HCT116 (cell line): Measurements from ENCODE around the gene DNAJC8. TPM values are rescaled to one million over a fixed set of nuclear protein-coding genes. Genes with fewer than 3 reads are reported as not detected.

Source experiments
- ATAC-seq: fragments of 200-7000 bp; cut with Tn5 transposase; 2 replicates; pipeline ENCODE4 v1.9.1; 2020; ENCODE audit warnings: mild to moderate bottlenecking, moderate library complexity
- BruUV-seq: library from RNA; stranded (reverse); fragments of 400-500 nt; replicated peaks from 2 replicates; lab custom pipeline; 2021; lab: Mats Ljungman, UMichigan
- CTCF ChIA-PET: fragments of 300-600 bp; sonication (Branson Sonifier 250); formaldehyde crosslinking; loops from one replicate; lab custom pipeline; 2021; ENCODE audit warnings: antibody characterized with exemption; lab: Charles Lee
- POLR2A ChIA-PET: fragments of 300-600, 350-600 bp; sonication (Branson Sonifier 250); formaldehyde crosslinking; loops from one replicate; lab custom pipeline; 2021; ENCODE audit warnings: antibody characterized with exemption; lab: Charles Lee
- RAD21 ChIA-PET, 2 experiments: fragments of 300-600 bp; sonication (Branson Sonifier 250); formaldehyde crosslinking; loops; one replicate each; lab custom pipeline; 2023; ENCODE audit warnings: low total read pairs in 2 of 2; ENCODE audit not compliant: uncharacterized antibody in 2 of 2, unreplicated experiment in 2 of 2, low non-redundant PET in 1 of 2; lab: Charles Lee
- DNase-seq: peaks from one replicate; pipeline ENCODE4 v3.0.0-alpha.2; 2010; ENCODE audit warnings: low read depth, low spot score
- H2AFZ ChIP-seq: fragments of 200-600 bp; shearing (Covaris generic), sonication (generic); 2 replicates; pipeline ENCODE4 v1.6.1; 2017; ENCODE audit warnings: low read depth, mixed run types, mixed read lengths, antibody characterized with exemption, low read length; ENCODE audit not compliant: poor library complexity, severe bottlenecking
- H3K27ac ChIP-seq: 2 replicates; pipeline ENCODE4 v1.5.1; 2012; ENCODE audit warnings: low read depth, low read length
- H3K27me3 ChIP-seq: fragments of 200-600 bp; sonication (generic); 2 replicates; pipeline ENCODE4 v1.6.1; 2016; ENCODE audit warnings: mixed run types, low read length, mixed read lengths; ENCODE audit not compliant: insufficient read depth
- H3K36me3 ChIP-seq, 2 experiments: fragments of 200-500 bp in 1 of 2; fragments of 200-600 bp in 1 of 2; sonication (Bioruptor generic) in 1 of 2; sonication (generic) in 1 of 2; 2 replicates each; pipeline versions ENCODE4 v1.5.1 to v1.6.1; 2014 to 2016; ENCODE audit warnings: low read length in 2 of 2, inconsistent platforms in 1 of 2, mixed read lengths in 1 of 2, mixed run types in 1 of 2; ENCODE audit not compliant: insufficient read depth in 2 of 2, control insufficient read depth in 1 of 2
- H3K4me1 ChIP-seq, 2 experiments: fragments of 200-600 bp in 1 of 2; sonication (generic) in 1 of 2; 2 replicates each; pipeline versions ENCODE4 v1.5.1 to v1.6.1; 2012 to 2017; ENCODE audit warnings: low read length in 2 of 2, inconsistent platforms in 1 of 2, mild to moderate bottlenecking in 1 of 2, mixed read lengths in 1 of 2, mixed run types in 1 of 2, moderate library complexity in 1 of 2; ENCODE audit not compliant: insufficient read depth in 2 of 2, control insufficient read depth in 1 of 2
- H3K4me2 ChIP-seq: fragments of 200-600 bp; sonication (generic); 2 replicates; pipeline ENCODE4 v1.6.1; 2017; ENCODE audit warnings: mixed run types, low read length, mixed read lengths
- H3K4me3 ChIP-seq, 2 experiments: fragments of 200-600 bp in 1 of 2; sonication (generic) in 1 of 2; replicated peaks in 1 of 2; 2 replicates each; pipeline ENCODE4 v1.5.1; 2011 to 2016; ENCODE audit warnings: low read length in 2 of 2, control low read depth in 1 of 2, low read depth in 1 of 2, mild to moderate bottlenecking in 1 of 2, mixed read lengths in 1 of 2, mixed run types in 1 of 2
- H3K79me2 ChIP-seq: fragments of 200-600 bp; sonication (generic); 2 replicates; pipeline ENCODE4 v1.6.1; 2017; ENCODE audit warnings: mild to moderate bottlenecking, mixed run types, low read length, moderate library complexity, mixed read lengths; ENCODE audit not compliant: insufficient read depth
- H3K9ac ChIP-seq: fragments of 200-600 bp; sonication (generic); 2 replicates; pipeline ENCODE4 v1.6.1; 2016; ENCODE audit warnings: low read length, mixed read lengths
- H3K9me2 ChIP-seq: fragments of 200-600 bp; sonication (generic), shearing (Covaris generic); 2 replicates; pipeline ENCODE4 v1.6.1; 2017; ENCODE audit warnings: mixed run types, mild to moderate bottlenecking, moderate library complexity; ENCODE audit not compliant: insufficient read depth
- H3K9me3 ChIP-seq, 2 experiments: fragments of 200-500 bp in 1 of 2; fragments of 200-600 bp in 1 of 2; sonication (Bioruptor generic) in 1 of 2; sonication (generic) in 1 of 2; 2 replicates each; pipeline ENCODE4 v1.6.1; 2014 to 2017; ENCODE audit warnings: low read length in 2 of 2, mixed read lengths in 2 of 2, inconsistent platforms in 1 of 2, low read depth in 1 of 2, mild to moderate bottlenecking in 1 of 2, mixed run types in 1 of 2, moderate library complexity in 1 of 2; ENCODE audit not compliant: control insufficient read depth in 1 of 2, insufficient read depth in 1 of 2
- H4K20me1 ChIP-seq: fragments of 200-600 bp; sonication (generic), shearing (Covaris generic); 2 replicates; pipeline ENCODE4 v1.6.1; 2017; ENCODE audit warnings: mixed run types, mild to moderate bottlenecking, moderate library complexity; ENCODE audit not compliant: insufficient read depth
- ATF3 ChIP-seq: IDR thresholded peaks from 2 replicates; pipeline ENCODE4 v1.6.1; 2012
- CBX3 ChIP-seq: IDR thresholded peaks from 2 replicates; pipeline ENCODE4 v1.6.1; 2012; ENCODE audit warnings: low read depth
- CEBPB ChIP-seq: IDR thresholded peaks from 2 replicates; pipeline ENCODE4 v1.6.1; 2012; ENCODE audit warnings: low read depth
- EGR1 ChIP-seq: IDR thresholded peaks from 2 replicates; pipeline ENCODE4 v1.6.1; 2012; ENCODE audit warnings: low read depth
- ELF1 ChIP-seq: IDR thresholded peaks from 2 replicates; pipeline ENCODE4 v1.6.1; 2012; ENCODE audit warnings: low read depth, borderline replicate concordance
- EZH2 ChIP-seq: fragments of 200-600 bp; sonication (generic); IDR thresholded peaks from 2 replicates; pipeline ENCODE4 v1.6.1; 2017; ENCODE audit warnings: antibody characterized with exemption, mixed run types
- EZH2phosphoT487 ChIP-seq: fragments of 200-600 bp; IDR thresholded peaks from 2 replicates; pipeline ENCODE4 v1.6.1; 2018; ENCODE audit warnings: antibody characterized with exemption, borderline replicate concordance
- JUND ChIP-seq: IDR thresholded peaks from 2 replicates; pipeline ENCODE4 v1.6.1; 2012
- POLR2A ChIP-seq: IDR thresholded peaks from 2 replicates; pipeline ENCODE4 v1.7.0; 2011; ENCODE audit warnings: borderline replicate concordance; ENCODE audit not compliant: insufficient read depth, insufficient read length; ENCODE audit errors: extremely low read depth
- POLR2AphosphoS5 ChIP-seq: IDR thresholded peaks from 2 replicates; pipeline ENCODE4 v1.6.1; 2011; ENCODE audit warnings: mild to moderate bottlenecking, low read depth, low read length, moderate library complexity
- RAD21 ChIP-seq: IDR thresholded peaks from 2 replicates; pipeline ENCODE4 v1.6.1; 2012; ENCODE audit warnings: low read depth, mild to moderate bottlenecking
- SIN3A ChIP-seq: IDR thresholded peaks from 2 replicates; pipeline ENCODE4 v1.6.1; 2012; ENCODE audit warnings: low read depth
- SP1 ChIP-seq: IDR thresholded peaks from 2 replicates; pipeline ENCODE4 v1.6.1; 2012; ENCODE audit warnings: low read depth
- SRF ChIP-seq: IDR thresholded peaks from 2 replicates; pipeline ENCODE4 v1.6.1; 2012; ENCODE audit warnings: low read depth
- TCF7L2 ChIP-seq: IDR thresholded peaks from 2 replicates; pipeline ENCODE4 v1.7.0; 2011; ENCODE audit warnings: borderline replicate concordance, inconsistent platforms; ENCODE audit not compliant: insufficient read depth, insufficient read length; ENCODE audit errors: extremely low read depth
- YY1 ChIP-seq: IDR thresholded peaks from 2 replicates; pipeline ENCODE4 v1.6.1; 2011; ENCODE audit warnings: low read length, low read depth, moderate library complexity, mild to moderate bottlenecking; ENCODE audit not compliant: insufficient replicate concordance; ENCODE audit errors: extremely low read depth
- ZFX ChIP-seq: fragments of 450-650 bp; IDR thresholded peaks from 2 replicates; pipeline ENCODE4 v1.6.1; 2017
- ZNF274 ChIP-seq: fragments of 200-500 bp; sonication (Bioruptor generic); IDR thresholded peaks from 2 replicates; pipeline ENCODE4 v1.6.1; 2014; ENCODE audit warnings: mild to moderate bottlenecking, low read depth, low read length, inconsistent platforms
- intact Hi-C: fragments of 100-400 bp; cut with micrococcal nuclease; formaldehyde crosslinking; loops from 2 replicates; pipeline ENCODE4 v1.10.0; 2022
- total RNA-seq: library from RNA; stranded (reverse); gene quantifications from one replicate; pipeline ENCODE4 v1.2.1, GENCODE V29; 2021; ENCODE audit not compliant: unreplicated experiment
- TF ChIP-seq, protein P1 (sequence below), 3 experiments: fragments of 200-600 bp in 1 of 3; sonication (generic) in 1 of 3; IDR thresholded peaks in 2 of 3; conservative IDR thresholded peaks in 1 of 3; 2 replicates each; pipeline ENCODE4 v1.5.1; 2012 to 2017; ENCODE audit warnings: low read depth in 2 of 3, low read length in 2 of 3, antibody characterized with exemption in 1 of 3, borderline replicate concordance in 1 of 3, control low read depth in 1 of 3, mild to moderate bottlenecking in 1 of 3, mixed read lengths in 1 of 3, mixed run types in 1 of 3, moderate library complexity in 1 of 3; ENCODE audit not compliant: insufficient read depth in 1 of 3
- TF ChIP-seq, protein P2 (sequence below): IDR thresholded peaks from 2 replicates; pipeline ENCODE4 v1.6.1; 2012

Gene DNAJC8
- total RNA-seq, 1 experiment from 2014 or later, result 102 TPM

- no TSS peak for BruUV-seq
- H3K4me3 ChIP-seq, result no peak overlapping the region
- intact Hi-C loops, result no loop called here
- H3K4me2 ChIP-seq, result no peak overlapping the region
- ChIA-PET POLR2A (no interaction called here), CTCF (no interaction called here), RAD21 (no interaction called here)
- no peaks in the 10 kb centered on the region for H3K36me3 ChIP-seq
- no peak for DNase-seq
- no peak overlapping the region for H2AFZ ChIP-seq
- ATAC-seq, result no peak
- peaks cover 3 to 5% of the 10 kb centered on the region in 2 experiments; a peak in 3 of 4 replicates for H3K4me1 ChIP-seq
- H3K27me3 ChIP-seq, result no peaks in the 10 kb centered on the region
- no peak overlapping the region for H3K9ac ChIP-seq
- no peaks in the 10 kb centered on the region for H3K9me2 ChIP-seq
- H4K20me1 ChIP-seq, result no peaks in the 10 kb centered on the region
- TF ChIP-seq EZH2 (no peak), POLR2AphosphoS5 (no peak), SRF (no peak), ATF3 (no peak), EGR1 (no peak), CBX3 (no peak), CEBPB (no peak), POLR2A (no peak), EZH2phosphoT487 (no peak), SP1 (no peak), YY1 (no peak), TCF7L2 (no peak), JUND (no peak), ZNF274 (no peak), RAD21 (no peak), ELF1 (no peak), ZFX (no peak), SIN3A (no peak)
- TF ChIP-seq, protein P1, sequence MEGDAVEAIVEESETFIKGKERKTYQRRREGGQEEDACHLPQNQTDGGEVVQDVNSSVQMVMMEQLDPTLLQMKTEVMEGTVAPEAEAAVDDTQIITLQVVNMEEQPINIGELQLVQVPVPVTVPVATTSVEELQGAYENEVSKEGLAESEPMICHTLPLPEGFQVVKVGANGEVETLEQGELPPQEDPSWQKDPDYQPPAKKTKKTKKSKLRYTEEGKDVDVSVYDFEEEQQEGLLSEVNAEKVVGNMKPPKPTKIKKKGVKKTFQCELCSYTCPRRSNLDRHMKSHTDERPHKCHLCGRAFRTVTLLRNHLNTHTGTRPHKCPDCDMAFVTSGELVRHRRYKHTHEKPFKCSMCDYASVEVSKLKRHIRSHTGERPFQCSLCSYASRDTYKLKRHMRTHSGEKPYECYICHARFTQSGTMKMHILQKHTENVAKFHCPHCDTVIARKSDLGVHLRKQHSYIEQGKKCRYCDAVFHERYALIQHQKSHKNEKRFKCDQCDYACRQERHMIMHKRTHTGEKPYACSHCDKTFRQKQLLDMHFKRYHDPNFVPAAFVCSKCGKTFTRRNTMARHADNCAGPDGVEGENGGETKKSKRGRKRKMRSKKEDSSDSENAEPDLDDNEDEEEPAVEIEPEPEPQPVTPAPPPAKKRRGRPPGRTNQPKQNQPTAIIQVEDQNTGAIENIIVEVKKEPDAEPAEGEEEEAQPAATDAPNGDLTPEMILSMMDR (IDR thresholded peaks at IDR 0.05 in 2 of 3, conservative IDR thresholded peaks at IDR 0.05 in 1 of 3; ENCODE audit: borderline replicate concordance in 1 of 3, insufficient read depth in 1 of 3, low read depth in 2 of 3, low read length in 2 of 3), result no peak
- TF ChIP-seq, protein P2, sequence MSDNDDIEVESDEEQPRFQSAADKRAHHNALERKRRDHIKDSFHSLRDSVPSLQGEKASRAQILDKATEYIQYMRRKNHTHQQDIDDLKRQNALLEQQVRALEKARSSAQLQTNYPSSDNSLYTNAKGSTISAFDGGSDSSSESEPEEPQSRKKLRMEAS, result no peak
- H3K79me2 ChIP-seq, result no peaks in the 10 kb centered on the region
- no peaks in the 10 kb centered on the region for H3K9me3 ChIP-seq
- no peak overlapping the region for H3K27ac ChIP-seq
Measured at GRCh38 chr1:28175955-28176485, 56.8 kb downstream of the DNAJC8 start.
